ENCODE results near the gene TBC1D22A.

Gene TBC1D22A

DNA sequence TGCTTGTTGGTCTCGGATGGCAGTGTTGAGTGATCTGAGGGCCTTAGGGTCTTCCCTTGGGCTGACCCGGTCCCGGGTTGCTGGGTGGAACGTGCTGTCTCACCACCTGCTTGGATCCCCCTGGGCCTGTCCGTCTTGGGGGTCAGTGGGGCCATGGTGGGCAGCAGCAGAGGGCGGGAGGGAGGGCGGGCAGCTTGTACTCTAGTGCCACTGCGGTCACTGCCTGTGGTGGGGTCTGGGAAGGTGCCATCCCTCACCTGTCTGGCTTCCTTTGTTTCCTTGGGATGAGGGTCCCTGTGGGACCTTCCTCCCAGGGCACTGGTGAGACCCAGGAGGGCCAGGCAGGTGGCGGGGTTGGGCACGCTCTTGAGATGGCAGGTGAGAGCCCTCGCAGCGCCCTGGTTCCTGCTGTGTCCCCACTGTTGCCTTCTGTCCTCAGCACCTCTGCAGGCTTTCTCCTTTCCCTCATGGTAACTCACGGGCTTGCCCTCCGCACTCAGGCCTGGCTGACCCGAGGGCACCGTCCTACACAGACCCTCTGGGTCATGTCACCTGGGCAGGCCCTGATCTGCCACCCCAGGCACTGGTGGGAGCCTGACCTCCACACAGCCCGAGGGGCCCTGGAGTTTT is 34.2 kb downstream of the TBC1D22A start:
- no peak for DNase-seq

DNA sequence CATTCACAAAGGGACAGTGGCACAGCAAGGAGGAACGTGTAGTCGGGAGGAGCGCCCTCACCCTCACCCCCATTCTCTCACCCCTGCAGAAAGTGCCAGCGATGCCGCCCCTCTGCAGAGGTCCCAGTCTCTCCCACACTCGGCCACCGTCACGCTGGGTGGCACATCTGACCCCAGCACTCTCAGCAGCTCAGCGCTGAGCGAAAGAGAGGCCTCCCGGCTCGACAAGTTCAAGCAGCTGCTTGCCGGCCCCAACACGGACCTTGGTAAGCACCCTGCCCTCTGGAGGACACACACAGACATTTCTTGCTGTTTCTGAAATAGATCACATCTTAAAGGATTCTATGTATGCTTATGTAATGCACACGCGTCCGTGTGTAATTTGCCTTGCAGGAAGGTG is 34.9 kb downstream of the TBC1D22A start:
- DNase-seq: no peak

DNA sequence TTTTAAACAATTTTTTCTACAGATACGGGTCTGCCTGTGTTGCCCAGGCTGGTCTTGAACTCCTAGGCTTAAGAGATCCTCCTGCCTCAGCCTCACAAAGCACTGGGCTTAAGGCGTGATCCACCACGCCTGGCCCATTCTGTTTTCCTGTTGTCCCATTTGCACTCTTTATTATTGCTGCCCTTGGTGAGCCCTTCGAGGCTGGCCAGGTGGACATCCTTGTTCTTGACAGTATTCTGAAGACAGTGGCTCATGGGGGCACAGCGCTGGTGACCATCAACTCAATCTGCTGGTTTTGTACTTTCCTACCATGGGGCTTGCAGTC is 35.6 kb downstream of the TBC1D22A start:
- no peak for DNase-seq

DNA sequence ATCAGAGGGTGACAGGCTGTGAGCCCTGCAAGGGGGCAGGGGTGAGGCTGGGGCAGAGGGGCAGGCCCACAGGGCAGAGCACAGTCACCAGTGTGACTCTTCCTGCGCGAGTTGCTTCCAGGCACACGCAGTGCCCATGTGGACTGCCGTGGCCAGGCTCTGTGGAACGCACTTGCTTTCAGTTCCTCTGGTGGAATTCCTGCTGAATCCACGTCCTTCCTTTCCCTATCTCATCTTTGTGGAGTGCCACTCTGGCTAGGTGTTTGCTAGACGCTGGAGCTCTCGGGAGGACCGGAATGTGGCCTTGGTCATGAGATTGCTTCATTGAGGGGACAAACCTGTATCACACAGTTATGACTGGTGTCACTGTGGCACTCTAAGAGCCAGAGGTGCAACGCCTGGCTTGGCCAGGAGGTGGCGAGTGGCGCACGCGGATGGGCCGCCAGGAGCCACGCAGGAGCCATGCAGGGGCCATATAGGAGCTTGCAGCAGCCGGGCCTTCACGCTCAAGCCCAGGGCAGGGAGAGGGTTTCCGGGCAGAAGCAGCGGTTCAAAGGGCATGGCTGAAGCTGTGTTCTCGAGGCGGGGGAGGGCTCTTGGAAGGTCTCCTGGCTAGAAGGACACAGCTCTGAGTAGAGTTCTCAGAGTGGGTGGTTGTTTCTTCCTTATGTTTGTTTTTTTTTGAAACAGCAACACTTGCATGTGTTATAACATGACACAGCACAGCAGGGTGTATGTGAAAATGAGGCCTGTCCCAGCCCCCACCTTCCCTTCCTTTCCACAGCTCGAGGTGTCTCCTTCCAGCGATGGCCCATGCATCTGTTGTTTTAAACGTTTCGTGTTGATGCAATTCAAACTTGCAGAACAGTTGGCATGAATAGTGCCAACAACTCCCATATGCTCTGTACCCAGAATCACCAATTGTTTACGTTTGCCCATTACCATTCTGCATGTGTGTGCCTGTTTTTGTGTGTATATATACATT is 36.2 kb downstream of the TBC1D22A start:
- peak; percentile 71 for DNase-seq

DNA sequence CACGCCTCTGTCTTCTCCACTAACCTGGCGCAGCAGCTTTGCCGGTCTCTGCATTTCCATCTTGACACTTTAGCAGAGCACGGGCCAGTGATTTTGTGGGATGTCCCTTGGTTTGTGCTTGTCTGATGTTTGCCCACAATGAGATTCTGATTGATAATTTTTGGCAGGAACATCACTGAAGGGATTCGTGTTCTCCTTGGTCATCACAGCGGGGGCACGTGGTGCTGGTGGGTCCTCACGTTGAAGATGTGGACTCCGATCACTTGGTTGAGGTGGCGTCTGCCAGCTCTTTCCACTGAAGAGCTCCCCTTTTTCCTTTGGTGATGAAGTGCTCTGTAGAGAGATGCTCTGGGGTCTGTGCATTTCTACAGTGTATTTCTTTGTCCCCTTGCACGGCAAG is 37.2 kb downstream of the TBC1D22A start:
- no peak for DNase-seq

DNA sequence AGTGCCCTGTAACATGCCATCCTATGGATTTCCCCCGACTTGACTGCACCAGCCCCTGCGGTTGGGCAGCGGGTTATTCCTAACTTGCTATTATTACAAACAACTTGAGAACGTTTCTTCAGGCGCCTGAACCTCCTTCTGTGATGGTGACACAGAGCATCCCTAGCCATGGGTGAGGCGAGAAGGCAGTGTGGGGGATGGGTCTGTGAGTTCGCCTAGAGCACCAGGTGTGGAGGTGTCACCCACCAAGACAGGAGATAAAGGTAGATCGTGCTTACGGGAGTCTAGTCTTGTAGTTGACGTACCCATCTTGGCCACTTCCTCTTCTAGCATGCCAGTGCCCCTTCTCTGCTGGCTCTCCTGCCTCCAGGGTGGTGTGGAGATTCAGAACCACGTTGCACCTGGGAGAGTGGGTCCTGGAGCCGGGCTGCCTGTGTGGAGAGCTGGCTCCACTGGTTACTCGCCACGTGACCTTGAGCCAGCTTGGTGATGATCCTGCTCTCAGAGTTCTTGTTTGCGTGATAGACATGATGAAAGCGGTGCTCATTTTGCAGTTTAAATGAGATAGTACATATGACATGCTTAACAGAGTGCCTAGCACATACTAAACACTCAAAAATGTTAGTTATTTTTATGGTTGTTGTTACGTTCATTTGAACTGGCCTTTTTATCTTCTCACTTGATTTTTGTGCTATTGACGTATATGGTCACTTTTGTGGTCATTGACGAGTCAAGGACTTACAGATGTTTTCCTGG is 37.8 kb downstream of the TBC1D22A start:
- no peak for DNase-seq

DNA sequence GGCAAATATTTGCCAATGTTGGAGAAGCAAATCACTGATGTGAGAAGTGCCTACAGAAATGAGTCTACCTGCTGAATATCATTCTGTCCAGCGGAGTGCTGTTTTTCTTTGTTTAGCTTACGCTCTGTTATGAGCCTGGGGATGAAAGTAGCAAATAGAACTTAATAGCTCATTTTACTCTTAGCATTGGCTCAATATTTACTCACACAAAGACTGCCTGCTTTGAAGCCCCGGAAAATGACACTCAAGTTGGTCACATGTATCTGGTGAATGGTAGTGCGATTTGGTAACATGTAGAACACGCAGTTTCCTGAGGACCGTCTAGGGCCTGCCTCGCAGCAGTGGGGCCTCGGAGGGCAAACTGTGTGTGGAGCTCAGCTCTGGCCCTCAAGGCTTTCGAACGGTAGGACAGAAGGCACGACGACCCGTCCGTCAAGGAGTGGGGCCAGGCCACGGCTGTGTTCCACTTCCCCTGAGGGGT is 38.9 kb downstream of the TBC1D22A start:
- DNase-seq: no peak

DNA sequence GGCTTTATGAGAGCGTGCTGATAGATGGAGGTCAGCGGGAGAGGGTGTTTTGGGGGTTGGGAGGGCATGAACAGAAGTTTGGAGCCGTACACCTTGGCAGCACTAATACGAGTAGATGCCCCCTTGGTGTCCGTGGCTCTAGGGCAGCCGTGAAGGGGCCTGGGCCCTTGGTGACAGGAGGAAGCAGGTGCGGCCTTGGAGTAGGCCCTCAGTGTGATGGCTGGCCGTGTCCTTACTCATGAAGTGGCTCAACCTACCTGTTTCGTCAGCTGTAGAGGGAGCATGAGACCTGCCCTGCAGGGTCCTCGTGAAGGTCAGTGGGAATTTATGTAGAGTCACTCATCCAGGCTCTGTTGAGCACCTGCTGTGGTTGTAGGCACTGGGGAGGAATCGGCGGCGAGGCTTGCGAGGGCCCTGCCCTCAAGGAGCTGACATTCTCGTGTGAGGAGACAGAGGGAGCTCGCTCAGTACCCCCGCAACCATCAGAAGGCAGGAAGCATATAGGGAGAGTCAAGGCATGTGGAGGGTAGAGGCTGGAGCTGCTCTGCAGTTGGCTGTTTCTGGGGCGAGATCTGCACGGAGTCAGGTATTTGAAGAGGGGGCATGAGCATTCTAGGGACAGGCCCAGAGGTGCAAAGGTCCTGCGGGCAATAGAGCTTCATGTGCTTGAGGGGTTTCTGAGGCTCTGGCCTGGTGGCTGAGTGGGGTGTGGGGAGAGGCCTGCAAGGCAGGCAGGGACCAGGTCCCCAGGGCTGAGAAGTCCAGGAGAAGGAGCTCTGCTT is 39.6 kb downstream of the TBC1D22A start:
- DNase-seq: no peak

DNA sequence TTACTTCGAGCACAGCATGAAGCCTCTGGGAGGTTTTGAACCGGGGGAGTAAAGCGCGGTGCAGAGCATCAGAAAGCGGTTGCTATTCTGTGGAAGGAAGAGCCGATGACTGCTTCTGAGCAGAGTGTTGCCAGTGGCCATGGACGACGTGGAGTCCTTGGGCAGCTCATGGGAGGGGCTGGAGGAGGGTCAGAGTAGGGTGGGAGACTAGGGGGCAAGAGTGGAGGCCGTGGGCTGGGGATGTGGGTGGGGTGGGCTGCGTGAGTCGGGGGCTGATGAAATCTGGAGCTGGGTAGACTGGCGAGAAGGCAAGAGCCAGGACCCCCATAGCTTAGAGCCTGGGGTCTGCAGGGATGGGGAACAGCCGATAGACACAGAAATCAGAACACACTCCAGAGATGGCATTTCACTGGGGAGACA is 40.2 kb downstream of the TBC1D22A start:
- no peak for DNase-seq

DNA sequence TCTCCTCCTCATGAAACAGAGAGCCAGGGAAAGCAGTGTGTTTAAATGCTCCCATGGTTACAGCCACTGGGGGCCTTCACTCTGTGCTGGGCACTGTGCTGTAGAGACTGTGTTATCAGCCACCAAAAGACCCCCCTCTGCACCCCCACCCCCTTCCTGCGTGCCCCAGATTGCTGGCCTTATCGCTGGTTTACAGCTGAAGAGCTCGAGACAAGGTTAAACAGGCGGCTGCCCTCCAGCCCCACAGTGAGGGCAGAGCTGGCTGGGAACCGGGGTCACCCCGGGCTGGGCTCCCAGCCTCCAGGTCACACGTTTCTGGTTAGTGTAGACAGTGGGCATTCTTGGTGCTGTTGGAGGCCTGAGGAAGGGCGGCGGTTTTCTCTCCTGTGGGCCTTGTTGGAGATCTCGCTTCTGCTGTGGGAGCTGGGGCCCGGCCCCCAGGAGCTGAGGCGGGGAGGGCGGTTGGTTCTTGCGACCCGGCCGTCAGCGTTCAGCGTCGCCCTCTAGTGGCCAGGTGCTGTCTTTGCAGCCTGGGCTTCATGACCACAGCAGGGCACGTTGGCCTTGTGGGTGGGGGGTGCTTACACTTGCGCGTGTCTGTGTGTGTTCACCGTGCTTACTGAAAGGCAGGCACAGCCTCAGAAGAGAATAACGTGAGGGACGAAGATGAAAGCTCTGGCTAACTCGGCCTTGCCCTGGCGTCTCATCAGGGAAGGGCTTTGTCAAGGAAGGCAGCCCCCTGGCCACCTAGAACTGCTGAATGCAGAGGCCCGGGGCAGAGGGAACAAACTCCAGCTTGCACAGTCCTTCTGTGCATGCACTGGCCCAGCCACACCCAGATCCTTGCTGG is 40.8 kb downstream of the TBC1D22A start:
- DNase-seq: peak; percentile 65

DNA sequence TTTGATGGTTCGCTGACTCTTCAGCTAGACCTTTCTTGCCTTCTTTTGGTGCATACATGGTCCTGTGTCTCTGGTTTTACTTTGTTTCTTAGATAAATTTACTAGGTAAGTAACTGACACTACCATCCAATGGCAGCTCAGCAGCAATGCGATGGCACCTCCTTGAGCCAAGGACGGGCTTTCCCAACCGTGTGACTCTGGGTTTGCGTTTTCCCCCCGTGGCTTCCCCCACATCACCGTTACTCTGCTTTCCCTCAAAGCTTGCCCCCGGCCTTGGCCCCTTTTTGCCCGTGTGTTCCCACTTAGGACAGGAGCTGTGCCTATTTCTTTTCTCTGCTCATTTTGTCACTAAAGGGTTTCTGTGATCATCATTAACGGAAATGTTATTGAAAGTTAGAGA is 41.5 kb downstream of the TBC1D22A start:
- DNase-seq: no peak

DNA sequence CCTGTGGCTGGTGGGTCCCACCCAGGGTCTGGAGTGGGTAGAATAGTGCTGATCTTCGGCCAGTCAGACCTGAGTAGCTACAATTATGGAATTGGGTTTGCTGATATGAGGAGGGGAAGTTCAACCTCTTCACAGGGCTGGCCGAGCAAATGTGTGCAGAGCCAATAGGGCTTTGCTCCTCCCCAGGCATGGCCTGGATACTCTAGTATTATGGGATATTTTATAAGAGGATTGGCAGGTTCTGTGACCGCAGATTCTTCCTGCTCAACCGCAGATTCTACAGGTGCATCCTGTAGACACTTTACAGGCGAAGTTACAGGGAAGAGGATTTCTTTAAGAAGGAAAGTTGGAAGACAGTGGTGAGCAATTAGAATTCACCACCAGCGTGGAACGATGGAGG is 44.3 kb downstream of the TBC1D22A start:
- DNase-seq: no peak

DNA sequence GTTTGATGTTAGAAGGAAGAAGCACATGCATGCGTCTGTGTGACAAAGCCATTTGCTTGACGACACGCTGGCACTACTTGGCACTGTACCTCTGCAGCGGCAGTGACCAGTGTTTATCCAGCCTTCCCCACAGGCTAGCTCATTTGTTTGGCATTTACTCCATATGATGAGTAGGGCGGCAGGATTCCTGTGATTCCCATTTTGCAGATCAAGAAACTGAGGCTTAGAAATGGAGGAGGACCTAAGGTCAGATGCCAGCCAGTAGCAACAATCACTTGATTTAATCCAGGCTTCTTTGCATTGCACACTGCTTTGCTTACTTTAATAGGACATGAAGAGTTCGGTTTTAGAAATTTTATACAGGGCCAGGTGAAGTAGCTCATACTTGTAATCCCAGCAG is 45.0 kb downstream of the TBC1D22A start:
- DNase-seq: no peak

DNA sequence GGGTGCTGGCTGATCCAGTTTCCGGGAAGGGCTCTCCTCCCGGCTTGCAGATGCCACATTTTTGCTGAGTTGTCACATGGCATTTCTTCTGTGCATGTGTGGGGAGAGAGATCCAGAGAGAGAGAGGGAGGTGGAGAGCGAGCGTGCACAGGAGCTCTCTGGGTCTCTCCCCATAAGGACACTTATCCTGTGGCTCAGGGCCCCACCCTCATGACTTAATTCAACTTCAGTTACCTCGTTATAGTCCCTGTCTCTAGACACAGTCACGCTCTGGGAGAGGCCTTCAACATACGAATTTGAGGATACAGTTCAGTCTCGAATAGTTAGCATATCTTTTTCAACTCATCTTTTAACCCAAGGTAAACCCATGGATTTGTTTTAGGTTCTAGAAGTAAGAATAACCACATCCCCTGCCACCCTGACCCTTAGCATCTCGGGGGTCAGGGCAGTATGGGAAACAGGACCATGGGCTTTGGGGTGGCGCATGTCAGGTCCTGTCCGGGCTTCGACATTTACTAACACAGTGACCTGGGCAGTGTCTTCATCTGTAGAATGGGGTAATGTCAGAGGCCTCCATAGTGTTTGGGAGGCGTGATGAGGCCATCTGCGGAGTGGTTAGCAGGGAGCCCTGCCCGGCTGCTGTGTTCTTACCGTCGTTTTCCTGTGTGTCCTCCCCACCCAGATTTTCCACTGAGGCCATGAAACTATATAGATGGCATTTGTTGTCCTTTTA is 46.9 kb downstream of the TBC1D22A start:
- DNase-seq: no peak

DNA sequence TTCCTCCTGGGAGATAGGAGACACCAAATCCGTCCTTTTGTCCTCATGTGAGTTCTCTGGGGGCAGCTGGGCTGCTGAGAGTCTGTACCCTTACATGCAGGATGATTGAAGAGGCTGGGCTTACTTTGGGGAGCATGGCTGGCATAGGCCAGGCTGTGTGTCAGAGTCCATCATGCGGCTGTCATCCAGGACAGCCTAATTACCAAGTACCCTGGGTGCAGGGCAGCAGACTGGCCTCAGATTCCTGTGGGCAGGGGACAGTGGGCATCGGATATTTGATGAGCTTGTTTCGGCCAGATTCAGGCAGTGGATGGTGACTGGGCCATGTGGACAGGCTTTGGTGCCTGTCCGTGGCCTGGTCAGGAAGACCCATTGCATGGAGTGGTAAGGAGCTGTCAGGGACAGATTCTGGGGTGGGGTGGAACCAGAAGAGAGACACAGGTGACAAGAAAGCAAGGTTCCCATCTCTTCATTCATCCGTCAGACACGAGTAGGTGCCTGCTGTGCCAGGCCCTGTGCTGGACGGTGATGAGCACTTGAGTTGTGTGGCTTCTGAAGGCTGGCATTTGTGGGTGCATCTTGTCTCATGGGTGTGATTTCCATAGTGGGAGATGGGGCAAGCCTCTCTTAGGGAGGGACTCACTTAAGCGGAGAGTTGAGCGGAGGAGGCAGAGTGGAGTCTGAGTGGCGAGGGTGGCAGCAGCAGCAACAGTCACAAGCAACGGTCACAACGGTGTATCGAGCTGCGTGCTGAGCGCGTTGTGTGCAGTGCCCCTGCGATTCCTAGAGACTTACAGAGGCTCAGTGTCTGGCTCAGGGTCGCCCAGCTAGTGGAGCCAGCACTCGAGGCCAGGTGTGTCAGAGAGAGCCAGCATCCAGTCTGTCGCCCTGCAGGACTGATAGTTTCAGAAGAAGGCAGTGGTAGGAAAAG is 48.7 kb downstream of the TBC1D22A start:
- no peak for DNase-seq

DNA sequence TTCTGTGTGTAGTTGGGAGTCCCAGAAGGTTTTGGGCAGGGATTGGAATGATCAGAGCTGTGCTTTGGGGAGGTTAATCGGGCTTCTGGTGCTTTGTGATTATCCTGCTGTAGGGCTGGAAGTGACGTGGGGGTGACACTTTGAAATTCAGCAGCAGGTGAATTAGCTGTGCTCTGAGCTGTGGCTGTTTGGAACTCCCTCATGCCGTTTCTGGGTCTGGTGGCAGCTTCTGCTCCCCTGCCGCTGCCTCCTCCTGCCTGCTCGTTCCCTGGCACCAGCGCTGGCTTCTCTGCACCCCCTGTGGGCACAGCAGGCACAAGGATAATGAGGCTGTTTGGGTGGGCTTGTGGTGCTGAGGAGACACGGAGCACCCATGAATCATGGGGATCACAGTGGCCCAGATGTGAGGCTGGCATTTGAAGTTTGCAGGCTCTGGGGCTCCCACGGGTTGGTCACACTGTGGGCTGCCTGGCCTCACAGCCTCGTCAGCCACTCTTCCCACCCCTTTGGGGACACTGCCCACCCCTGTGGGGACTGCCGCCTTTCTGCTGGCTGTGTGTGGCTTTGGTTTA is 49.7 kb downstream of the TBC1D22A start:
- no peak for DNase-seq

DNA sequence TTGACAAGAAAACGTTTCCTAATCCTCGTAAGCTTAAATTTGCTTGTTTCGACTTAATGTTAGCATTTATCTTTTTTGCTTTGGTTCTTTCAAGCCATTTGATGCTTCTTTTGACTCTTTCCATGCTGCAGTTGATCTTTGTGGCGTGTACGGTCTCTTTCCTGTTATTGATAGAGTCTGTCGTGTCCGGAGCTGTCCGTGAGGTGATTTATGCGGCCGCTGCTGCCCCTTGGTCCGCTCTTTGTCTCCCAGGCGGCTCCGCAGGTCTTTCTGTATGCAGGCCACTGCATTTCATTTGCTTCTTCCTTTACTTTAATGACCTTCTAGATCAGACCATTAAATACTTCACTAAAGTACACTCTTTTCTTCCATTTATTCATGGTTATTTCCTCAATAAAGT is 50.3 kb downstream of the TBC1D22A start:
- DNase-seq: no peak

DNA sequence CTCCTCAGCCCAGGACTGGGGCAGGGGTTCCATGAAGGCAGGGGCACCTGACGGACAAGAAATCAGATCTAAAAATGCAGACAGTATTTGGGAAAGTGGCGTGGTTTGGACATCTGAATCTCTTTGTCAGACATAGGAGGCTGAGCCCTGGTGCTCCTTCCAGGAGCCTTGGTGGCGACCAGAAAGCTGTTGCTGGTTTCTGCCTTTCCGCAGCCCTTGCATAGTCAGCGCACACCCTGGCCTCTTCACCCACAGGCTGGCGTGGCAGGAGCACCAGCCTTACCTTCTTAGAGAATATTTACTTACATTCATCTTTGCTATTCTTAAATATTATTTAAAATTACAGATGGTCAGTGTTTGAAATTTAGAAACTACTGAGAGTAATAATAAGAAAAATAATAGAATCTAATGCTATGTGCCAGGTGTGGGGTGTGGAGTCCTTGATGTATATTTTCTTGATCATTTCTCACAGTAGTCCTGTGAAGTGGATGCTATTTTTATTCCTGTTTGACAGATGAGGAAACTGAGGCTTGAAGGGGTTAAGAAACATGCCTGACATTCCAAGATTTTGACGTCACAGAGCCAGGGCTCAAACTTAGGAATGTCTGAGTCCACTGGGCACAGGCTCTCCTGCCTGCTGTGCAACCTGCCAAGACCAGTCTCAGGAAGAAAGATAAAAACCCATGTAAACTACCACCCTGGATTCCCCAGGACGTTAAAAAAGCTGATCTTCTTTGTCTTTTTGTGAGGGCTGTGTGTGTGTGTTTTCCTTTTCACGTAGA is 51.6 kb downstream of the TBC1D22A start:
- DNase-seq: no peak

DNA sequence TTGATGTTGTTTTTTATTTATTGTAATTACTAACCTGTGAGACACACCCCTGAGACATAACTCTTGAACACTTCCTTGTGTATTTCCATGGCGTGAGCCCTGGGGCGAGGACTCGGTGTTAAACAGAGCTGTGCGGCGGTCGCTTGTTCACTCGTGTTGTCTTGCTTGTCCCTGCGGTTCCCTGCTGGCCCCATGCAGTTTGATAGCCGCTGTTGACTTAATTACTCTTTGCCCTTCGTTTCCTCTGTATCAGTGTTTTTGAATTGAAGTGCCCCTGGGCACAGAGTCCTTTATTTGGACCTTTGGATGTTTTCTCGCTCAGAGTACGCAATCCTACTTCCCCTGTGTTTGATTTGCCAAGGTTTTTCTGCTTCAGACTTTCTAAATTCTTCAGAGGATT is 52.7 kb downstream of the TBC1D22A start:
- no peak for DNase-seq

Measured in stimulated activated CD4-positive, alpha-beta T cell treated with anti-CD3 and anti-CD28 coated beads, Interleukin-1b, Interleukin-23, amount 100 ng/mL, for 48 hours (primary cell).